TTC549 (cell line): Measurements from ENCODE around the gene SEMA4A.

Experiments
- FAIRE-seq: peaks from 2 replicates; lab custom pipeline; 2012; peaks lifted over from hg19 to GRCh38; lab: Jason Lieb, UNC

The SEMA4A gene

DNA sequence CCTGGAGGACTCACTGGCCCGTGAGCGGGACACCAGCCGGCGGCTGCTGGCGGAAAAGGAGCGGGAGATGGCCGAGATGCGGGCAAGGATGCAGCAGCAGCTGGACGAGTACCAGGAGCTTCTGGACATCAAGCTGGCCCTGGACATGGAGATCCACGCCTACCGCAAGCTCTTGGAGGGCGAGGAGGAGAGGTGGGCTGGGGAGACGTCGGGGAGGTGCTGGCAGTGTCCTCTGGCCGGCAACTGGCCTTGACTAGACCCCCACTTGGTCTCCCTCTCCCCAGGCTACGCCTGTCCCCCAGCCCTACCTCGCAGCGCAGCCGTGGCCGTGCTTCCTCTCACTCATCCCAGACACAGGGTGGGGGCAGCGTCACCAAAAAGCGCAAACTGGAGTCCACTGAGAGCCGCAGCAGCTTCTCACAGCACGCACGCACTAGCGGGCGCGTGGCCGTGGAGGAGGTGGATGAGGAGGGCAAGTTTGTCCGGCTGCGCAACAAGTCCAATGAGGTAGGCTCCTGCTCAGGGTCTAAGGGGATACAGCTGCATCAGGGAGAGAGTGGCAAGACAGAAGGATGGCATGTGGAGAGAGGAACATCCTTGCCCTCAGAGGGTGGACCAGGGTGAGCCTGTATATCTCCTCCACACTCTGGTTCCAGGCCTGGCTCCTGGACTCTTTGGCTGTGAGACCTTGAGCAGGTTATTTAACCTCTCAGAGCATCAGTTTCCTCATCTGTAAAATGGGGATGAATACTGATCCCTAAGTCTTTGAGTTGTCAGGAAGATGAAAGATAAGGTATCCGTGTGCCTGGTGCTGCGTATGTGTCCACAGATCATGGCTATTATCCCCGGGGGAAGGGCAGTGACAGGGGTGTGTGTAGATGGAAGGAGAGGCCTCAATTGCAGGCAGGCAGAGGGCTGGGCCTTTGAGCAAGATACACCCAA, 17.2 kb upstream of the SEMA4A start:
- no peak for FAIRE-seq

DNA sequence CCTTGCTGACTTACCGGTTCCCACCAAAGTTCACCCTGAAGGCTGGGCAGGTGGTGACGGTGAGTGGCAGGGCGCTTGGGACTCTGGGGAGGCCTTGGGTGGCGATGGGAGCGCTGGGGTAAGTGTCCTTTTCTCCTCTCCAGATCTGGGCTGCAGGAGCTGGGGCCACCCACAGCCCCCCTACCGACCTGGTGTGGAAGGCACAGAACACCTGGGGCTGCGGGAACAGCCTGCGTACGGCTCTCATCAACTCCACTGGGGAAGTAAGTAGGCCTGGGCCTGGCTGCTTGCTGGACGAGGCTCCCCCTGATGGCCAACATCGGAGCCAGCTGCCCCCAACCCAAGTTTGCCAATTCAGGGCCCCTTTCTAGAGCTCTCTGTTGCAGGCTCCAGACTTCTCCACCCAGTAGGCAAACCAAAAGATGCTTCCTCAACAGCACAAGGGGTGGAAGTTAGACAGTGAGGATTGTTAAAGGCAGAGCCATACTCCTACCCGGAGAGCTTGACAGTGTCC, 16.4 kb upstream of the SEMA4A start:
- FAIRE-seq, result no peak

DNA sequence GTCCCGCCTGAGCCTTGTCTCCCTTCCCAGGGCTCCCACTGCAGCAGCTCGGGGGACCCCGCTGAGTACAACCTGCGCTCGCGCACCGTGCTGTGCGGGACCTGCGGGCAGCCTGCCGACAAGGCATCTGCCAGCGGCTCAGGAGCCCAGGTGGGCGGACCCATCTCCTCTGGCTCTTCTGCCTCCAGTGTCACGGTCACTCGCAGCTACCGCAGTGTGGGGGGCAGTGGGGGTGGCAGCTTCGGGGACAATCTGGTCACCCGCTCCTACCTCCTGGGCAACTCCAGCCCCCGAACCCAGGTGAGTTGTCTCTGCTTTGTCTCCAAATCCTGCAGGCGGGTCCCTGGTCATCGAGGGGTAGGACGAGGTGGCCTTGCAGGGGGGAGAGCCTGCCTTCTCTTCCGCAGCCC, 14.9 kb upstream of the SEMA4A start:
- FAIRE-seq, result no peak

DNA sequence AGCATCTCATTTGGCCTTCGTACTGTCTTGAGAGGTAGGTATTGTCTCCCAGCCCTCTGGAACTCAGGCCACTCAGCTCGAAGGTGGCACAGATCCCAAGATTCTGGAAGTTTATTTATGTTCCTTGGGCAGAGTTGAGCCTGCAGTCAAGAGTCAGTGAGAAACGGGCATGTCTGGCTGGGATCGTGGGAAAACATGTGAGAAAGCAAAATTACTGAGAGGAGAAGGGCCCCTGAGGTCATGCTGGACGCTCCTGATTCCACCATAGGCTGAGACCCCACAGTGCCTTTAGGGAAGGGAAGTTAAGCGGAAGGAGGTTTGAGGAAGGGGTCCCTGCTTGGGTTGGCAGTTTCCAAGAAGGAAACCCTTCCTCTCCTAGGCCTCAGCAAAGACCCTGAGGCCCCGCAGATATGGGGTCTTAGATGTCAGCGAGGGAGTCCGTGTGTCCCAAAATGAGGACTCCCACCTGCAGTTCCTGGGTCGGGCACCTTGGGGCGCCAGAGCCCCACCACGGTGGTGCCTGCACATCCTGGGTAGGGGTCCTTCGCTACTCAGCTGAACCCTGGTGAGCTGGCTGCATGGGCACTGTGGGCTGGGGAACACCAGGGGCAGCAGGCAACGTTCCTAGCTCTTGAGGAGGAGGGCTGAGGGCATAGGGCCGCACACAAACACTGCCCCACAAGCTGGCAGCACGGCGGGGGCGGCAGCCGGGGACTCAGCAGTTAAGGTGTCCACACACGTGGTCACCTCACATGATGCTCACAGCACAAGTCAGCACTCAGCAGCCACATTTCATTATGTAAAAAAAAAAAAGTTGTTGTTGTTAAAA, 12.3 kb upstream of the SEMA4A start:
- no peak for FAIRE-seq

DNA sequence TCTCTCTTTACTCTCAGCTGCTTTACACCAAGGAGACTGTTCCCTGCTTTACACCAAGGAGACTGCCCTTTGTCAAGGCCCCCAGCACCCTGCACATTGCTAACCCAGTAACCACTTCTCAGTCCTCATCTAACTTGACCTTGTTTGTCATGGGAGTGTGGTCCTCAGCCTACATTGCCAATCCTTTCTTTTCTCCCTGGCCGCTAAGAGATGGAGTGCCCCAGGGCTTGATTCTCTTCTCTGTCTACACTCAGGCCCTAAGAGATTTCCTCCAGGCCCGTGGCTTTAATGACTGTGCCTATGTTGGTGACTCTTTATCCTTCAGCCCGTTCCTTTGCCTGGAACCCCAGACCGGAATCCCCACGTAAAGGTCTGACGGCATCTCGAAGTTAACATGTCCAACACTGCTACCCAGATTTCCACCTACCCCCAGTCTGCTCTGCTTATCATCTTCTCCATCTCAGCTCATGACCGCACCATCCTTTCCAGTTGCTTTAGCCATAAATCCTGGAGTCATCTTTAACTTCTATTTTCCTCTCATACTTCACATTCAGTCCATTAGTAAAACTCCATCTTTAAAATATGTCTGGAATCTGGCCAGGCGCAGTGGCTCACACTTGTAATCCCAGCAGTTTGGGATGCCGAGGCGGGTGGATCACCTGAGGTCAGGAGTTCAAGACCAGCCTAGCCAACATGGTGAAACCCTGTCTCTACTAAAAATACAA, 9.5 kb upstream of the SEMA4A start:
- FAIRE-seq, result no peak

DNA sequence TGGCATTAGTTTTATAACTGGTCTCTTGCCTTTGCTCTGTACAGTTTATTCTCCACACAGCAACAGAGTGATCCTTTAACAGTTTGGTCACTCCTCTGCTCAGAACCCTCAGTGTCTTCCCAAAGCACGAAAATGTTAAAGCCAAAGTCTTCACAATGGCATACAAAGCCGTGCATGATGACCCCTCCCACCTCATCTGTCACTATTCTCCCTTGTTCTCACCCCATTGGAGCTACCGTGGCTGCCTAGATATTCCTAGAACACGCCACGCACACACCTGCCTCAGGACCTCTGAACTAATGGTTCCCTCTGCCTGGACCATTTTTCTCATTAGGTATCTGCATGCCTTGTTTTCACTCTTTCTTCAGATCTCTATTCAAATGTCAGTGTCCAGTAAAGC, 8.6 kb upstream of the SEMA4A start:
- FAIRE-seq, result no peak

DNA sequence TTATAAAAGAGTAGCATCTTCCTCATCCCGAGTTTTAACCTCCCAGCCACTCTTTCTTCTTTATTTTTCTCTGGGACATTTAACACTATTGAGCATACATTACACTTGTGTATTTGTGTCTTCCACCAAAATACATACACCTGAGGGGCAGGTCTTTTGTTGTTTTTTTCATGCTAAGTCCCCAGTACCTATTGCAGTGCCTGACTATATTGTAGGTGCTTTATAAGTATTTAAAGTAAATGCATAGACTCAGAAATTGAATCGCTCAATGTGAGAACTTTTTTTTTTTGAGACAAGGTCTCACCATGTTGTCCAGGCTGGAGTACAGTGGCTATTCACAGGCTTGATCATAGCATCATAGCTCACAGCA, 7.8 kb upstream of the SEMA4A start:
- no peak for FAIRE-seq

DNA sequence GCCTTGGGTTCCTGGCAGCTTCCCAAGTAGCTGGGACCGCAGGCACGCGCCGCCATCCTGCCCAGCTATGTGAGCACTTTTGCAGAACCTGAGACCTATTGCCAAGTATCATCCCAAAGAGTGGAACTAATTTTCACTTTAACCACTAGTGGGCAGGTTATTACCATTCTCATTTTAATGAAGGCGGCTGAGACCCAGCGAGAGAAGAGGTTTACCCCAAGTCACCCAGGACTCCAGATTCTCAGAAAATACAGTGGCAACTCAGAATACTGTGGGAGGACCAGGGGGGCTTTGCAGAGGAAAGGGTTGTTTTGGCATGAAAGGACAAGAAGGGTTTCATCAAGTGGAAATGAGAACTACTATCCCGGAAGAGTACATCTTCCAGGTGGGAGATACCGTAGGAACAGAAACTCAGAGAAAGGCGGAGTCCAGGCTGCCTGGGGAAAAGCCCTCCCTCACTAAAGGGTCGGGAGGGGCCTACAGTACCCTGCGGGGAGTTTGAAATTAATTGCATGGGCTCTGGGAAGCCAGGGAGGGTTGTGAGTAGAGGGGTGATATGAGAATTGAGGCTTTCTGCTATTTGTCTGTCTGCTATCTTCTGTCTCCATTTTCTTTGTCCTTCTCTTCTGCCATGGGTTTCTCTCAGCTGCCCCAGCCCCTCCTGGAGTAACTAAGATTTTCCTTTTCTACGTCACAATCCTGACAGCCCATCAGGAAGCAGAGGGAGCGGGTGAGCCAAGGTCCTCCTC, 7.2 kb upstream of the SEMA4A start:
- peak; percentile 96 for FAIRE-seq

DNA sequence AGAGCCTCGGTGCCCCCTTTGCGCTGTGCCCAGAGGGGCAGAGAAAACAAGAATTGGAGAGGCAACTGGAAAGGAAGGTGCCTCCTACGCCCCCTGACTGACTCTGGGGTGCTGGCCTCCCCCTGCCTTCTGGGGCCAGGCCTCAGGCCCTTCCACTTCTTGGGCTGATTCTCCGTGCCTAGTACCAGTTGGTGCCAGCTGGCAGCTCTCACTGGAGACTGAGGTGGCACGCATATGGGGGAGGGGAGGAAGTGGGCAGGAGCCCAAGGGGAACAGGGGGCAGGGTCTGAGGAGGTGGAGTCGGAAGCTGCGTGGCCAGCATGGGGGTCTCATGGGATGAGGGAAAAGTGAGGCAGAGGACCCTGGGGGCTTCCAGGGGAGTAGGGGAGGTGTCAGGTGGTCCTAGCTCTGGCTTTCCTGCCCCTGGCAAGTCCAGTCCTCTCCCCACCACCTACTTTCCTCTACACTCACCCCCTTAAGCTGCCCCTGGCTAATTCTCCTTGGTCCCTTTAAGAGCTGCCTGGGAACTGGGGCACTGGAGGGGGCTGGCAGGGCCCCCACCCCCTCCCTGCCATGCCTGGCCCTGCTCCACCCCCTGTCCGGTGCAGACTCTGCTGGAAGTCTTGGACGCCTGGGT, 6.5 kb upstream of the SEMA4A start:
- FAIRE-seq, result no peak

DNA sequence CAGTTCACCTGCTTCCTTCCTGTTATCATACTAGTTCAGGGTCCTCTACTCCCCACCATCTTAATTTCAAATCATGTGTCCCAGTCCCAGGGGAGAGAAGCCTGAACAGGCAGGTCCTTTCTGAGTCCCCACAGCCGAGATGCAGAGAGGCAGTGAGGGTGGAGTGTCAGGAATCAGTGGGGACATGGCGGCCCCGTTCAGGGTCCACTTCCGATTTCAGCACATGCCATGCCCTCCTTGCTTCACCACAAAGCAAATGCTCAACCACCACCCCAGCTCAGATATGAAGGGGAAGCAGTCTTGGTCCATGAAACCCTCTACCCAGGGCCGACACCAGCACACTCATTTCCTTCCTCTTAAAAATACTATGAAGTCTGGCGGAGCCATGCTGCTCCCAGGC, 5.2 kb upstream of the SEMA4A start:
- no peak for FAIRE-seq

DNA sequence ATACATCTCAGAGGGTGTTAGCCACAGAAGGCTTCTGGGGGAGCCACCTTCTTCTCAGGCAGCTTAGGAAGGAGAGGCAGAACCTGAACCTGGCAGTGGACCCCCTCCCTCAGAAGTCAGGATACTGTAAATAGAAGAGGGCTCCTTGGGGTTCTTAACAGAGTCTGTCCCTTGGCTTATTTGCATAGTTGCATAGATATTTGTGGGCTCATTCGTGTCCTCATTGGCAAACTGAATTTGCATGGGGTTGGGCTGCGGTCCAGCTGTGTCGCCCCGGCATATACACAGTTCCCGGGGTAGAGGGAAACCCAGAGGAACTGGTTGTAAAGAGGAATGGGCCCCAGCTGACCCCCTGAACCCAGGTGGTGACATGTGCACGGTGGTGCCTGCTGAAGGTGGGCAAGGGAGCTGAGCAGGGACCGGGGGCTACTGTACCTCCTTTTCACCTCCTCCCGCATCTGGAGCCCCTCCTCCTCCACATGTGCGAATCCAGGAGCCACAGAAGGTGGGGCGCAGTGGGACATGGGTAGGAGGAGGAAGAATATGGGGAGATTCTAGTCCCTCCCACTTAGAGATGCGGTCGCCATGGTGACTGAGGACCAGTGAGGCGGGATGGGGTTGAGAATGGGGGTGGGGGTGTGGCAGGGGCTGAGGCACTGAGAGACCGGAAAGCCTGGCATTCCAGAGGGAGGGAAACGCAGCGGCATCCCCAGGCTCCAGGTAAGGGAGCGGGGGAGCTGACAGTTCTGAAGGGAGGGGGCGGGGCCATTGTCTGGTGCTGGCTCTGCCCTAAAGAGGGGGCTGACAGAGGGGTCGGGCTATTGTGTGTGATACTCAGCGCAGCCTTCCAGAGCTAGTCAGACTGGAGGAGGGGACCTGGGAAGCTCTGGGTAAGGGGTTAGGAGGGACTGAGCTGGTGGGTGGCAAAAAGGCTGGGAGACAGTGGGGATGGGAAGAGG, 3.7 kb upstream of the SEMA4A start:
- FAIRE-seq, result no peak

DNA sequence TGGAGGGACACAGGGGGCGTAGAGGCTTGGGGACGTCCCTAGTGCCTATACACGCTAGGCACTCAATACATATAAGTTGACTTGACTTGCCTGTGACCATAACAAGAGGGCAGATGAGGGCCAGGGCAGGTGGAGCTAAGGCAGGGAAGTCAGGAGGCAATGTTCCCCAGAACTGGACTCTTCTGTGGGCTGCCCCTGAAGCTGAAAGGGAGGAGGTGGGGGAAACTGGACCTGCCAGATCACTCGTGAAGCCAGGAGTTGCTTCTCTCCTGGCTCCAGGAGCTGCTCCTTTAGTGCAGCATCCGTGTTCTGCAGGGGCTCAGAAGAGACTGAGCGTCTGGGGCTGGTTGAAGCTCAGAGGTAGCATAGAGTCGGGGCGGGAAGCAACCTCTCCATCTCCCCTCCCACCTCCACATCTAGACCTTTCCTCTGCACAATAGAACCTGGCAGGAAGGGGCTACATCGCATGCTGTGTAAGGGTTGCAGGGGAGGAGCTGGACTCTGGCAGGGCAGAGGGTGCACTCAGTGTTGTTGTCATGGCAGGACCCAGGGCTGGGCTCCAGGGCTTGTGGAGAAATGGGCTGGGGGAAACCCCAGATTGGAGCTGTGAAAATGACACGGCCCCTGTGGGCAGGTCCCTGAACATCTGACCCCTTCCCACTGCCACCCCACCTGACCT, 2.9 kb upstream of the SEMA4A start:
- no peak for FAIRE-seq

DNA sequence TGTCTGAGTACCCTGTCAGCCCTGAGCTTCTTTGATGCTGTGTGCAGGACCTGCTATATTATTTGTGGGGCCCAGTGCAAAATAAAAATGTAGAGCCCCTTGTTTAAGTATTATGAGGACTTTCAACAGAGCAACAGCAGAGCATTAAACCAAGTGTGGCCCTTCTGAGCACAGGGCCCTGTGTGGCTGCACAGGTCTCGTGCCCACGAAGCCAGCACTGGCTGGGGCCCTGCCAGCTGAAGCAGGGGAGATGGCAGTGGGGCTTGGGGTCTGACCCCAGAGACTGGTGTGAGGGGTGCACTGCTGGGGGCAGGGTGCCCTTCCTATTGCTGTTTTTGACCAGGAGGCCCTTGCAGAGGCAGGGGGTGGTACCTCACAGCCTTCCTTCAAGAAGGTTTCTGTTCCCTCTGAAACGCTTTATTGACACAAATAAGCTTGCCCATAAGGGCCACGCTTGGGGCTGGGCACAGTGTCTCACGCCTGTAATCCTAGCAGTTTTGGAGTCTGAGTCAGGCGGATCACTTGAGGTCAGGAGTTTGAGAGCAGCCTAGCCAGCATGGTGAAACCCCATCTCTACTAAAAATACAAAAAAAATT, 2.2 kb upstream of the SEMA4A start:
- FAIRE-seq, result no peak

DNA sequence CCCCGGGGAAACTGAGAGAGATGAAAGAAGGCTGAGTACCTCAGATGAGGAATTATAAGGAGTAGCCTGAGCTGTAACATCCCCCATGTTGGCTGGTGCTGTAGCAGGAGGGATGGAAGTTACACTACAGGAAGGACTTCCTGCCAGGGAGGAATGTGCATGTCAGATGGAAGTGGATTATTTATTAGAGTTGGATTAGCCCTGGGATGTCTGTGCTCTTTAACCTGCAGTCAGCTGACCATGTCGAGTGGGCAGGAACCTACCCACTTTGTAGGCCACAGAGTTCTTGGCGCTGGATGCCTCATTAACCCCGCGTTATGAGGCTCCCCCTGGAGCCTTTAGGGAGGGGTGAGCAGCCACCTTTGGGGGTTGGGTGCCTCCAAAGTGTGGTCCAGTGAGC, 757 bp upstream of the SEMA4A start:
- no peak for FAIRE-seq

DNA sequence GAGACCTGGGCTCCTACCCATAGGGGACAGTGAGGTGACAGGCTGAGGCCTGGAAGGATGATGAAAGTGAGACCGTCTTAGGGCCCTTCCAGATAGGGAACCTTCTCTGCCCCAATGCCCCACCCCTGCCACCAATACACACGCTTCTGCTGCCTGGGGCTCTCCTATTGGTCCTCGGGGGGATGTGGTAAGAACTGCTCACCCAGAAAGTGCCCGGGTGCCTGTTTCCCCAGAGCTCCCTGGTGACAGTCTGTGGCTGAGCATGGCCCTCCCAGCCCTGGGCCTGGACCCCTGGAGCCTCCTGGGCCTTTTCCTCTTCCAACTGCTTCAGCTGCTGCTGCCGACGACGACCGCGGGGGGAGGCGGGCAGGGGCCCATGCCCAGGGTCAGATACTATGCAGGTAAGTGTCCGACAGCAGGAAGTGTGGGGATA, 948 bp downstream of the SEMA4A start:
- FAIRE-seq, result no peak

DNA sequence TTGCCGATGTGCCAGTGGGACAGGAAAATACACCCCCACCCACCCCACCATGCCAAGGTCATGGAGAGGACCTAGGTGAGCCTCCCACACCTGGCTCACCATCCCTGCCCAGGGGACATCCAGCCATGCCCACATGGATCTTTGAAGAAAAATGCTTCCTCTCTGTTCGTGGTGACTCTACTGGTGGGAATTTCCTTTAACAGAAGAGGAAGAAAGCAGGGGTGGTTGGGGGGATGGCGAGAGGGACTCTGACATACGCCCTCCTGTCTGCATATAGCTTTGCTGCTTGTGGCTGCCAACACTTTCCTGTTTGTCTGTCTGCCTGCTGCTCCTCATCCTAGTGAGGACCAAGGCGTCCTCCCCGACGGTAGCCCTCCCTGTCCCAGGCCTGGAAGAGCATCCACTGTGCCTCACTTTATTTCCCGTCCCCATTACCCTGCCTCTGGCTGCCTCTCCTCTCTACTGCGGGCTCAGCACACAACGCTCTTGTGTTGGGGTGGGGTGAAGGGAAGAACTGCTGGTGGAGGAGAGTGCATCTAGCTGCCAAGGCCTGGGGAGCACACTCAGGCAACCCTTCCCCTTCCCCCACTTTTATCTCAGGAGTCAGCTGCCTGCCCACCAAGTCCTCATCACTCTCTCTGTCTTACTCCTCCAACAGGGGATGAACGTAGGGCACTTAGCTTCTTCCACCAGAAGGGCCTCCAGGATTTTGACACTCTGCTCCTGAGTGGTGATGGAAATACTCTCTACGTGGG, 2.5 kb downstream of the SEMA4A start:
- no peak for FAIRE-seq

DNA sequence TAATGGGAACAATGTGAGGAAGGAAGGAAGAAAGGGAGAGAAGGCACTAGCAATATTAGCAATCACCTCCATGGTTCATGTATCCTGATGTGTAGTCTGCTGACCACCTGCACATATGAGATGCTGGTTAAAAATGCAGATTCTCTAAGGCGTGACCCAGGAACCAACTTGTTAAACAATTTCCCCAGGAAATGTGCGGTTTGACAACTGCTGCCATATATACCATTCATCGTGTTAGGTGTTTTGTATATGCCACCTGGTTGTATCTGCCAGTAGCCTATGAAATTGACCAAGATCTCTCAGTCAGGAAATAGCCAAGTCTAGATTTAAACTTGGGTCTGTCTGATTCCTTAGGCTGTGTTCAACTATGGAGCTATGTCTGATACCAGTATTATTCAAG, 4.1 kb downstream of the SEMA4A start:
- FAIRE-seq, result no peak

DNA sequence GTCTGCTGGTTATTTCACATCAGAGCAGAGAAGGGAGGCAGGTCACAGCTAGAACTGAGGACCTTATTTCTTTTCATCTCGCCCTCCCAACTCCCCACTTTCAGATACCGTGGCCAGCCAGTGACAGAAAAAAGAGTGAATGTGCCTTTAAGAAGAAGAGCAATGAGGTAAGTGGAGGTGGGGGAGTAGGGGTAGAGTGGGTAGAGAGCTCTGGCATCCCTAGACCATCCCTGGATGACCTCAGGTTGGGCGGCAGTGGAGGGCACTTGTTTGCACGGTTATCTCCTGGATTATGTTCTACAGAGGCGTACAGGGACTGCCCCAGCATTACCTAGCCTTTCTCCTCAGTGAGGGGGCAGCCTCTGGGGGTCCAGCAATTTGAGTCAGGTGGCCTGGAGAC, 4.6 kb downstream of the SEMA4A start:
- no peak for FAIRE-seq
